ENCODE measurements around the gene NT5DC3.

Gene NT5DC3

DNA sequence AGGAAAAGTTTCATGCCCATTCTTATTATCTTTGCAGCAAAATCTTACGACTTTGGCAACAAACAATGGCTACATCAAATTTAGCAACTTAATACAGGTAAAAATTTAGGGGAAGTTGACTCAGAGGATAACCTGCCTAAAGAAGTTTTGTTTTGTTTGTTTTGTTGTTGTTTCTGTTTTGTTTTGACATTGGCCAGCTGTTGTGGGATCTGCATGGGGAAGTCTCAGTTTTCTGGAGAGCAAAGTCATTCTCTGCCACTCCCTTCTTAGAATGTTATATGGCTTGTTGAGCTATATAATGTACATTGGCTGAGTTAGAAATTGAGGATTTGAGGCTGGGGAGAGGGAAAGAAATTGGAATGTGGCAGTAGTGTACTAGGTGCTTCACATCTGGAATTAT, 109.5 kb downstream of the NT5DC3 start:
- no peaks in the 10 kb centered on the region for H3K27me3 ChIP-seq (replicated peaks; ENCODE audit: insufficient read depth, low read length)
- H2AFZ ChIP-seq (ENCODE audit: low read length): no peak overlapping the region
- TF ChIP-seq EZH2phosphoT487 (IDR thresholded peaks at IDR 0.05; ENCODE audit: low read length): no peak
- no peak for TF ChIP-seq EZH2 (optimal IDR thresholded peaks at IDR 0.05; ENCODE audit: low read depth, low read length)
- TF ChIP-seq, protein P1, sequence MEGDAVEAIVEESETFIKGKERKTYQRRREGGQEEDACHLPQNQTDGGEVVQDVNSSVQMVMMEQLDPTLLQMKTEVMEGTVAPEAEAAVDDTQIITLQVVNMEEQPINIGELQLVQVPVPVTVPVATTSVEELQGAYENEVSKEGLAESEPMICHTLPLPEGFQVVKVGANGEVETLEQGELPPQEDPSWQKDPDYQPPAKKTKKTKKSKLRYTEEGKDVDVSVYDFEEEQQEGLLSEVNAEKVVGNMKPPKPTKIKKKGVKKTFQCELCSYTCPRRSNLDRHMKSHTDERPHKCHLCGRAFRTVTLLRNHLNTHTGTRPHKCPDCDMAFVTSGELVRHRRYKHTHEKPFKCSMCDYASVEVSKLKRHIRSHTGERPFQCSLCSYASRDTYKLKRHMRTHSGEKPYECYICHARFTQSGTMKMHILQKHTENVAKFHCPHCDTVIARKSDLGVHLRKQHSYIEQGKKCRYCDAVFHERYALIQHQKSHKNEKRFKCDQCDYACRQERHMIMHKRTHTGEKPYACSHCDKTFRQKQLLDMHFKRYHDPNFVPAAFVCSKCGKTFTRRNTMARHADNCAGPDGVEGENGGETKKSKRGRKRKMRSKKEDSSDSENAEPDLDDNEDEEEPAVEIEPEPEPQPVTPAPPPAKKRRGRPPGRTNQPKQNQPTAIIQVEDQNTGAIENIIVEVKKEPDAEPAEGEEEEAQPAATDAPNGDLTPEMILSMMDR (IDR thresholded peaks at IDR 0.05; ENCODE audit: low read length): no peak
- no peak for DNase-seq
- no peaks in the 10 kb centered on the region for H3K4me1 ChIP-seq (ENCODE audit: low read length)
- no peak overlapping the region for H3K9ac ChIP-seq (ENCODE audit: low read length)
- H3K9me3 ChIP-seq (replicated peaks; ENCODE audit: insufficient read depth, low read length): no peaks in the 10 kb centered on the region
- H4K20me1 ChIP-seq (ENCODE audit: insufficient read depth, low read length): no peaks in the 10 kb centered on the region
- H3K4me2 ChIP-seq (ENCODE audit: low read depth, low read length): no peak overlapping the region
- H3K27ac ChIP-seq (ENCODE audit: low read length): no peak overlapping the region
- no peaks in the 10 kb centered on the region for H3F3A ChIP-seq (ENCODE audit: insufficient read depth, low read length)
- H3K36me3 ChIP-seq (replicated peaks; ENCODE audit: insufficient read depth, low read length): no peaks in the 10 kb centered on the region
- H3K9me2 ChIP-seq (replicated peaks; ENCODE audit: insufficient read depth, low read length): no peaks in the 10 kb centered on the region
- H3K4me3 ChIP-seq (ENCODE audit: low read length): no peak overlapping the region
- H3K79me2 ChIP-seq (ENCODE audit: low read length): no peaks in the 10 kb centered on the region

DNA sequence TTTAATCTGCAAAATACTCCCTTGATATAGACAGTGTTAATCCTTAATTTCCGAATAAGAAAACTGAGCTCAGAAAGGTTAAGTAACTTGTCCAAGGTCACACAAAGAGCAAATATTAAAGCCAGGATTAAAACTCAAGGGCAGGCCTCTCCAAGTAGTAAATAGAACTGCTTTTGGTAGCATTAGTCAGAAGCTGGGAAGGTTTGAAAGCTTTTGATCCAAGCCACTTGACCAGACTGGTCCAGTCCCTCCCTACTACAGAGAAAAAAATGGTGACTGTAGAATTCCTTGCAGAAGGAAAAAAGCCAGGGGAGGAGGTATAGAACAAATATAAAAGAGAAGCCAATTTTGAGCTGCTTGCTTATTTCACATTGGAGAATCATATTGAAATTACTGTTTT, 111.5 kb downstream of the NT5DC3 start:
- H4K20me1 ChIP-seq (ENCODE audit: insufficient read depth, low read length): no peaks in the 10 kb centered on the region
- TF ChIP-seq EZH2 (optimal IDR thresholded peaks at IDR 0.05; ENCODE audit: low read depth, low read length): no peak
- no peaks in the 10 kb centered on the region for H3K9me3 ChIP-seq (replicated peaks; ENCODE audit: insufficient read depth, low read length)
- H3K4me3 ChIP-seq (ENCODE audit: low read length): no peak overlapping the region
- H3K36me3 ChIP-seq (replicated peaks; ENCODE audit: insufficient read depth, low read length): no peaks in the 10 kb centered on the region
- no peaks in the 10 kb centered on the region for H3K27me3 ChIP-seq (replicated peaks; ENCODE audit: insufficient read depth, low read length)
- H3K9ac ChIP-seq (ENCODE audit: low read length): no peak overlapping the region
- no peak for DNase-seq
- no peaks in the 10 kb centered on the region for H3F3A ChIP-seq (ENCODE audit: insufficient read depth, low read length)
- H3K9me2 ChIP-seq (replicated peaks; ENCODE audit: insufficient read depth, low read length): no peaks in the 10 kb centered on the region
- no peak overlapping the region for H3K4me2 ChIP-seq (ENCODE audit: low read depth, low read length)
- H2AFZ ChIP-seq (ENCODE audit: low read length): no peak overlapping the region
- H3K27ac ChIP-seq (ENCODE audit: low read length): no peak overlapping the region
- H3K79me2 ChIP-seq (ENCODE audit: low read length): no peaks in the 10 kb centered on the region
- H3K4me1 ChIP-seq (ENCODE audit: low read length): no peaks in the 10 kb centered on the region

DNA sequence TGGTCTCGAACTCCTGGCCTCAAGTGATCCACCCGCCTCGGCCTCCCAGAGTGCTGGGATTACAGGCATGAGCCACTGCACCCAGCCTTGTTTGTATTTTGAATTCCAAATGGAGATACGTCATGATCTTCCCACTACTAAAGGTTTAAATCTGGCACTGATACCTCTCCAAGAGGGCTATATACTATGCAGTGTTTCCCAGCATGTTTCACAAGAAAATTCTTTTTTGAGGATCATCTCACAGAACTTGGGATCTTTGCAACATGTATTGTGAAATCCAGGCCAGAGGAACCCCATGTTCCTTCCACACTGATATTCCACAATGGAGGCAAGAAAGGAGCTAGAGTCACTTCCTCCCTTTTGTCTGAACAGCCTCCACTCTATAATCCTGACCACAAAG, 112.7 kb downstream of the NT5DC3 start:
- no peaks in the 10 kb centered on the region for H3K36me3 ChIP-seq (replicated peaks; ENCODE audit: insufficient read depth, low read length)
- H2AFZ ChIP-seq (ENCODE audit: low read length): no peak overlapping the region

DNA sequence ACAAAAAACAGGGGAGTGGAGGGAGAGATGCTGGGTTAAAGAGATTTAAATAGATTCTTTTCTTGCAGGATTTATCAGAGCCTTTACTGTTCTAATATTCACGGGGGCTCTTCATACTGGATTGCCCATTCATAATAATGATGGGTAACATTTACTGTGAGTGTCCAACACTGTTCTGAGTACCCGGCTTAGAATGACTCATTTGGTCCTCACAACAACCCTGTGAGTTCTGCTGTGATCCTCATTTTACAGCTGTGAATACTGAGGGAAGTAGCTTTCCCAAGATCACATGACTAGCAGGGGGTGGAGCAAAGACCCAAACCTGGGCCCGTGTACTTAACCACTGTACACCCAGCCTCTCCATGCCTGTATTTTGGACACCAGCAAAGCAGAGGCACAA, 113.4 kb downstream of the NT5DC3 start:
- H3K4me3 ChIP-seq (ENCODE audit: low read length): no peak overlapping the region
- H3K9ac ChIP-seq (ENCODE audit: low read length): no peak overlapping the region
- H4K20me1 ChIP-seq (ENCODE audit: insufficient read depth, low read length): no peaks in the 10 kb centered on the region
- no peaks in the 10 kb centered on the region for H3K27me3 ChIP-seq (replicated peaks; ENCODE audit: insufficient read depth, low read length)
- no peaks in the 10 kb centered on the region for H3K4me1 ChIP-seq (ENCODE audit: low read length)
- no peak for DNase-seq
- no peak overlapping the region for H3K4me2 ChIP-seq (ENCODE audit: low read depth, low read length)
- no peaks in the 10 kb centered on the region for H3K79me2 ChIP-seq (ENCODE audit: low read length)
- no peak overlapping the region for H2AFZ ChIP-seq (ENCODE audit: low read length)
- H3F3A ChIP-seq (ENCODE audit: insufficient read depth, low read length): no peaks in the 10 kb centered on the region
- no peak overlapping the region for H3K27ac ChIP-seq (ENCODE audit: low read length)
- H3K36me3 ChIP-seq (replicated peaks; ENCODE audit: insufficient read depth, low read length): no peaks in the 10 kb centered on the region
- no peaks in the 10 kb centered on the region for H3K9me2 ChIP-seq (replicated peaks; ENCODE audit: insufficient read depth, low read length)
- no peaks in the 10 kb centered on the region for H3K9me3 ChIP-seq (replicated peaks; ENCODE audit: insufficient read depth, low read length)
- TF ChIP-seq EZH2 (optimal IDR thresholded peaks at IDR 0.05; ENCODE audit: low read depth, low read length) (no peak), EZH2phosphoT487 (IDR thresholded peaks at IDR 0.05; ENCODE audit: low read length) (no peak)
- TF ChIP-seq, protein P1 (IDR thresholded peaks at IDR 0.05; ENCODE audit: low read length): no peak

More for the DNA sequence above, 112.7 kb downstream of the NT5DC3 start:
- no peaks in the 10 kb centered on the region for H3K9me3 ChIP-seq (replicated peaks; ENCODE audit: insufficient read depth, low read length)
- no peak overlapping the region for H3K27ac ChIP-seq (ENCODE audit: low read length)
- H3K4me1 ChIP-seq (ENCODE audit: low read length): no peaks in the 10 kb centered on the region
- no peaks in the 10 kb centered on the region for H3K79me2 ChIP-seq (ENCODE audit: low read length)
- no peaks in the 10 kb centered on the region for H3K27me3 ChIP-seq (replicated peaks; ENCODE audit: insufficient read depth, low read length)
- H3K4me2 ChIP-seq (ENCODE audit: low read depth, low read length): no peak overlapping the region
- H4K20me1 ChIP-seq (ENCODE audit: insufficient read depth, low read length): no peaks in the 10 kb centered on the region
- H3F3A ChIP-seq (ENCODE audit: insufficient read depth, low read length): no peaks in the 10 kb centered on the region
- H3K4me3 ChIP-seq (ENCODE audit: low read length): no peak overlapping the region
- no peak for DNase-seq
- no peak overlapping the region for H3K9ac ChIP-seq (ENCODE audit: low read length)
- no peaks in the 10 kb centered on the region for H3K9me2 ChIP-seq (replicated peaks; ENCODE audit: insufficient read depth, low read length)
- TF ChIP-seq EZH2phosphoT487 (IDR thresholded peaks at IDR 0.05; ENCODE audit: low read length): no peak
- TF ChIP-seq EZH2 (optimal IDR thresholded peaks at IDR 0.05; ENCODE audit: low read depth, low read length): no peak
- TF ChIP-seq, protein P1 (IDR thresholded peaks at IDR 0.05; ENCODE audit: low read length): no peak

Measured in MM.1S (cell line).